ENCODE data around the gene MAJIN. TPM values are rescaled to one million over a fixed set of nuclear protein-coding genes. Genes with fewer than 3 reads are reported as not detected.

Gene MAJIN
- polyA plus RNA-seq, 1 of the 3 experiments (the other 2 are of a cell fraction): not detected

- no peak for TF ChIP-seq REST (IDR thresholded peaks at IDR 0.05; ENCODE audit: low read depth, low read length)
- TF ChIP-seq FOXJ3 (CRISPR knock-in tag; IDR thresholded peaks at IDR 0.05): no peak
- TF ChIP-seq CTCF (IDR thresholded peaks at IDR 0.05): peak; percentile 70
- no peak; the same call in 1 of the 2 replicates for TF ChIP-seq PBX3 (IDR thresholded peaks at IDR 0.05)
- no peak for TF ChIP-seq ELF1 (IDR thresholded peaks at IDR 0.05)
- no peak for TF ChIP-seq EP300 (IDR thresholded peaks at IDR 0.05; ENCODE audit: borderline replicate concordance in 1 of 2, low read depth in 1 of 2, low read length in 1 of 2)
- TF ChIP-seq CHD2 (IDR thresholded peaks at IDR 0.05; ENCODE audit: low read length, partially characterized antibody): peak; percentile 54
- TF ChIP-seq IRF3 (IDR thresholded peaks at IDR 0.05; ENCODE audit: low read depth, low read length): no peak
- no peak for TF ChIP-seq FOSL2 (IDR thresholded peaks at IDR 0.05; ENCODE audit: borderline replicate concordance, low read depth)
- TF ChIP-seq GABPA (IDR thresholded peaks at IDR 0.05; ENCODE audit: low read depth): peak; percentile 39; the same call in 1 of the 2 replicates
- TF ChIP-seq TCF12 (IDR thresholded peaks at IDR 0.05): no peak
- no peak for TF ChIP-seq TEAD4 (IDR thresholded peaks at IDR 0.05; ENCODE audit: borderline replicate concordance, insufficient read depth)
- TF ChIP-seq RFX5 (IDR thresholded peaks at IDR 0.05; ENCODE audit: low read length): no peak
- peak; percentile 52 for TF ChIP-seq NRF1 (IDR thresholded peaks at IDR 0.05; ENCODE audit: low read depth, low read length)
- peak; percentile 97 for TF ChIP-seq USF1 (IDR thresholded peaks at IDR 0.05; ENCODE audit: borderline replicate concordance, low read depth)
- no peak for TF ChIP-seq FOXM1 (IDR thresholded peaks at IDR 0.05; ENCODE audit: low read depth)
Observed at GRCh38 chr11:65013888-65014725, 42.2 kb upstream of the MAJIN start, which contains the start of gene ARL2 (continued).

All from SK-N-SH (cell line).